Prostate gland (tissue), 2 donors: ENCODE measurements around the gene ESYT2.

Source experiments
- POLR2A ChIP-seq: fragments of 450-650 bp; IDR thresholded peaks from one replicate; pipeline ENCODE4 v1.6.1; 2016; ENCODE audit warnings: antibody characterized with exemption, mild to moderate bottlenecking
- POLR2AphosphoS5 ChIP-seq: sonication (generic); formaldehyde crosslinking; IDR thresholded peaks from one replicate; pipeline ENCODE4 v1.6.1; 2017; ENCODE audit warnings: antibody characterized with exemption
- TF ChIP-seq, protein P1 (sequence below), 4 experiments: fragments of 200-600 bp in 2 of 4; fragments of 450-650 bp in 2 of 4; sonication (generic) in 2 of 4; IDR thresholded peaks; 1 replicate in 3 of 4; 2 replicates in 1 of 4; pipeline ENCODE4 v1.5.1; 2016 to 2019; ENCODE audit warnings: antibody characterized with exemption in 4 of 4, mild to moderate bottlenecking in 2 of 4, moderate library complexity in 2 of 4

DNA sequence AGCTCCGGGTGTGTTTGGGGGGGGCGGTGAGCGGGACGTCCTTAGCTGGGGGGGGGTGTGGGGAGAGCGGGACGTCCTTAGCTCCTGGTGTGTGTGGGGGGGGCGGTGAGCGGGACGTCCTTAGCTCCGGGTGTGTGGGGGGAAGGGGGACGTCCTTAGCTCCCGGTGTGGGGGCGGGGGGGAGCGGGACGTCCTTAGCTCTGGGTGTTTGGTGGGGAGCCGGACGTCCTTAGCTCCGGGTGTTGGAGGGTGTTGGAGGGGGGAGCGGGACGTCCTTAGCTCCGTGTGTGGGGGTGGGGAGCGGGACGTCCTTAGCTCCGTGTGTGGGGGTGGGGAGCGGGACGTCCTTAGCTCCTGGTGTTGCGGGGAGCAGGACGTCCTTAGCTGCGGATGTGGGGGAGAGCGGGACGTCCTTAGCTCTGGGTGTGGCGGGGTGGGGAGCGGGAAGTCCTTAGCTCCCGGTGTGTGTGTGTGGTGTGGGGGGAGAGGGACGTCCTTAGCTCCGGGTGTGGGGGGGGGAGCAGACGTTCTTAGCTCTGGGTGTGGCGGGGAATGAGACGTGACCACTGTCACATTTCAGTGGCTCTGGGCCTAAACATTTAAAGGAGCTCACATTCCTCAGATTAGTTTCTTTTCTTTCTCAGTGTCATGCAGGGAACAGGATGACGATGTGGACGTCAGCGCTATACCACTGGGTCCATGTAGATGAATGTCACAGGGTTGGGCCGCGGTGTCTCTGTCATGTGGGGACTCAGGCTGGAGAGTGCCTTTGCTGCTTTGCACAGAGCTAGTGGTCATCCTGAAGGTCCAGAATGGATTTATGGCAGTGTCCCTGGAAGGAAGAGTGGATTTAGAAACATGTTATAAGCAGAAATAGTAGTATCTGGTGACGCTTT, 34.5 kb upstream of the ESYT2 start:
- no peak for TF ChIP-seq POLR2A
- TF ChIP-seq, protein P1, sequence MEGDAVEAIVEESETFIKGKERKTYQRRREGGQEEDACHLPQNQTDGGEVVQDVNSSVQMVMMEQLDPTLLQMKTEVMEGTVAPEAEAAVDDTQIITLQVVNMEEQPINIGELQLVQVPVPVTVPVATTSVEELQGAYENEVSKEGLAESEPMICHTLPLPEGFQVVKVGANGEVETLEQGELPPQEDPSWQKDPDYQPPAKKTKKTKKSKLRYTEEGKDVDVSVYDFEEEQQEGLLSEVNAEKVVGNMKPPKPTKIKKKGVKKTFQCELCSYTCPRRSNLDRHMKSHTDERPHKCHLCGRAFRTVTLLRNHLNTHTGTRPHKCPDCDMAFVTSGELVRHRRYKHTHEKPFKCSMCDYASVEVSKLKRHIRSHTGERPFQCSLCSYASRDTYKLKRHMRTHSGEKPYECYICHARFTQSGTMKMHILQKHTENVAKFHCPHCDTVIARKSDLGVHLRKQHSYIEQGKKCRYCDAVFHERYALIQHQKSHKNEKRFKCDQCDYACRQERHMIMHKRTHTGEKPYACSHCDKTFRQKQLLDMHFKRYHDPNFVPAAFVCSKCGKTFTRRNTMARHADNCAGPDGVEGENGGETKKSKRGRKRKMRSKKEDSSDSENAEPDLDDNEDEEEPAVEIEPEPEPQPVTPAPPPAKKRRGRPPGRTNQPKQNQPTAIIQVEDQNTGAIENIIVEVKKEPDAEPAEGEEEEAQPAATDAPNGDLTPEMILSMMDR (IDR thresholded peaks at IDR 0.05), result no peak
- TF ChIP-seq POLR2AphosphoS5, result peak; percentile 51
